RPMI8226 (cell line): Measurements from ENCODE around the gene NXF2.
"Not testable (repeated sequence)": the region's sequence is repeated elsewhere in the genome, so short reads cannot be mapped to it uniquely, and the experiment has no call there.

Source experiments
- DNase-seq: peaks from one replicate; pipeline ENCODE4 v3.0.0-alpha.2; 2015

Gene NXF2

GRCh38 chrX:102246893-102247292 is at the start of gene NXF2:
Gene NXF2, plus strand, starts transcription at chrX:102247167. Its CDS starts 59,912 bp downstream, at chrX:102307079.
- DNase-seq: not testable (repeated sequence)

GRCh38 chrX:102207940-102208339 is 39.0 kb upstream of the NXF2 start:
- DNase-seq: not testable (repeated sequence)

- not testable (repeated sequence) for DNase-seq
Measured at GRCh38 chrX:102214986-102215385, 32.0 kb upstream of the NXF2 start, which contains the start of gene TCP11X1. Gene TCP11X1, plus strand, starts transcription at chrX:102215301.

GRCh38 chrX:102216497-102216896 is 30.5 kb upstream of the NXF2 start:
- not testable (repeated sequence) for DNase-seq

- not testable (repeated sequence) for DNase-seq
Measured at GRCh38 chrX:102235678-102236077, 11.3 kb upstream of the NXF2 start.

- DNase-seq: not testable (repeated sequence)
Measured at GRCh38 chrX:102240265-102240664, 6.7 kb upstream of the NXF2 start.

GRCh38 chrX:102272231-102272630 is 25.3 kb downstream of the NXF2 start:
- not testable (repeated sequence) for DNase-seq

GRCh38 chrX:102338162-102338561 is 91.2 kb downstream of the NXF2 start:
- DNase-seq: no peak

GRCh38 chrX:102339312-102340298 is 92.6 kb downstream of the NXF2 start:
- DNase-seq: peak; percentile 5

GRCh38 chrX:102341867-102342266 is 94.9 kb downstream of the NXF2 start:
- DNase-seq: no peak

GRCh38 chrX:102345916-102346315 is 98.9 kb downstream of the NXF2 start:
- peak; percentile 53 for DNase-seq
